ENCODE measurements around the gene ZNF862.

DNA sequence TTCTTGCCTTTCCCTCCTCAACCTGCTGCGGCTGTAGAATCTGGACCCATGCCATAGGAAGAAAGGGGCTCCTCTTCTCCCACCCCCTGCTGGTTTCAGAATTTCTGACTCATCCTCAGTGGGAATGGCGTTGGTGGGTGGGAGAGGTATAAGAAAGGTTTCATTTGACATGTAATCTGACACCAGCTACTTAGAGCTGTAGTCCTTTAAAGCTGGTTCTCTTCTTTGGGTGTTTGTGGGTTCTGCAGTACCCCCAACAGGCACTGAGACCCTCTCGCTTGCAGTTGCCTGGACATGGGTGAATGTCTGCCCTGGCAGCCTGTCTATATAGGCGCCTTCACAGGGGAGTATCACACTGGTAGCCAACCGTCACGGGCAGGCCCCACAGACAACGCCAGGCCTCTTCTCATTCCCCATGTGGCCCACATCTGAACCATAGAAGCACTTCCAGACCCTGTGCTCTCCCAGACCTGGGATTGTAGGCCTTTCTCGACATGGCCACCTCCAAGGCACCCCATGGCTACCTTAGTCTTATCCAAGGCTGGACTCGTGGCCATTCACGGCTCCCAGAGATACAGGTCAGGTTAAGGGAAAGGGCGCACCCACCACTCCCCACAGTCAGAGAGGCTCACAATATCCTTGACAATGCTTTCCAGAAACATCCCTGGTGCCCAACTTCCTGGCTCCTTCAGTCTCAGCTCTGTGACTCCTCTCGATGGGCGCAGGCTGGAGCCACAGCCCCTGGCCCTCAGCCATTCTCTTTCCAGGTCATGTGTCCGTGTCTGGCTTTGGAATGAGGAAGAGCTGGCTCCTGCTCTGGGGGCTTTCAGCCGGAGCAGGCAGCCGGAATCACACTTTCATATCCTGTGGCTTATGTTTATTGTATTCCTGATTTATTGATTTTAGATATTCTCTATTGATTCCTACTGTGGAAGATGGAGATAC lies 17.5 kb downstream of the ZNF862 start:
- no peak for TF ChIP-seq POLR2AphosphoS5 (IDR thresholded peaks at IDR 0.05; ENCODE audit: low read depth, low read length)
- TF ChIP-seq, protein P1, sequence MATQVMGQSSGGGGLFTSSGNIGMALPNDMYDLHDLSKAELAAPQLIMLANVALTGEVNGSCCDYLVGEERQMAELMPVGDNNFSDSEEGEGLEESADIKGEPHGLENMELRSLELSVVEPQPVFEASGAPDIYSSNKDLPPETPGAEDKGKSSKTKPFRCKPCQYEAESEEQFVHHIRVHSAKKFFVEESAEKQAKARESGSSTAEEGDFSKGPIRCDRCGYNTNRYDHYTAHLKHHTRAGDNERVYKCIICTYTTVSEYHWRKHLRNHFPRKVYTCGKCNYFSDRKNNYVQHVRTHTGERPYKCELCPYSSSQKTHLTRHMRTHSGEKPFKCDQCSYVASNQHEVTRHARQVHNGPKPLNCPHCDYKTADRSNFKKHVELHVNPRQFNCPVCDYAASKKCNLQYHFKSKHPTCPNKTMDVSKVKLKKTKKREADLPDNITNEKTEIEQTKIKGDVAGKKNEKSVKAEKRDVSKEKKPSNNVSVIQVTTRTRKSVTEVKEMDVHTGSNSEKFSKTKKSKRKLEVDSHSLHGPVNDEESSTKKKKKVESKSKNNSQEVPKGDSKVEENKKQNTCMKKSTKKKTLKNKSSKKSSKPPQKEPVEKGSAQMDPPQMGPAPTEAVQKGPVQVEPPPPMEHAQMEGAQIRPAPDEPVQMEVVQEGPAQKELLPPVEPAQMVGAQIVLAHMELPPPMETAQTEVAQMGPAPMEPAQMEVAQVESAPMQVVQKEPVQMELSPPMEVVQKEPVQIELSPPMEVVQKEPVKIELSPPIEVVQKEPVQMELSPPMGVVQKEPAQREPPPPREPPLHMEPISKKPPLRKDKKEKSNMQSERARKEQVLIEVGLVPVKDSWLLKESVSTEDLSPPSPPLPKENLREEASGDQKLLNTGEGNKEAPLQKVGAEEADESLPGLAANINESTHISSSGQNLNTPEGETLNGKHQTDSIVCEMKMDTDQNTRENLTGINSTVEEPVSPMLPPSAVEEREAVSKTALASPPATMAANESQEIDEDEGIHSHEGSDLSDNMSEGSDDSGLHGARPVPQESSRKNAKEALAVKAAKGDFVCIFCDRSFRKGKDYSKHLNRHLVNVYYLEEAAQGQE (IDR thresholded peaks at IDR 0.05; ENCODE audit: insufficient read depth in 1 of 2, low read depth in 2 of 2, low read length in 2 of 2): no peak
- TF ChIP-seq TAF1 (IDR thresholded peaks at IDR 0.05; ENCODE audit: borderline replicate concordance, insufficient read depth, low read length): no peak
- TF ChIP-seq SIN3A (IDR thresholded peaks at IDR 0.05; ENCODE audit: borderline replicate concordance, insufficient read depth, low read length): no peak

Data from PFSK-1 (cell line).